Thoracic aorta (tissue), 2 donors: ENCODE data around the gene ARSA. TPM values are rescaled to one million over a fixed set of nuclear protein-coding genes. Genes with fewer than 3 reads are reported as not detected.
A peak's percentile ranks its signal among the peaks of the same experiment; 100 is the strongest.

ENCODE experiments used
- ATAC-seq: fragments of 150-250 bp; one replicate; pipeline ENCODE4 v1.8.0; 2017; ENCODE audit warnings: low read depth; ENCODE audit not compliant: insufficient number of reproducible peaks, low FRiP score
- DNase-seq: peaks from one replicate; pipeline ENCODE4 v3.0.0-alpha.2; 2020; ENCODE audit warnings: low spot score
- H3K27ac ChIP-seq, 2 donors: fragments of 200-600 bp; sonication (generic); 1 replicate in 1 of 2; 2 replicates in 1 of 2; pipeline ENCODE4 v1.5.1; 2016; ENCODE audit warnings: mild to moderate bottlenecking in 2 of 2, moderate library complexity in 2 of 2
- H3K27me3 ChIP-seq: fragments of 200-600 bp; sonication (generic); replicated peaks from 2 replicates; pipeline ENCODE4 v1.6.0; 2016; ENCODE audit warnings: mild to moderate bottlenecking; ENCODE audit not compliant: insufficient read depth
- H3K36me3 ChIP-seq: fragments of 200-600 bp; sonication (generic); one replicate; pipeline ENCODE4 v1.5.1; 2016
- H3K4me1 ChIP-seq, 2 donors: fragments of 200-600 bp; sonication (generic); 1 replicate in 1 of 2; 2 replicates in 1 of 2; pipeline versions ENCODE4 v1.5.1 to v1.6.0; 2016; ENCODE audit warnings: low read depth in 2 of 2, mild to moderate bottlenecking in 1 of 2; ENCODE audit not compliant: control insufficient read depth in 1 of 2
- H3K4me3 ChIP-seq: fragments of 200-600 bp; sonication (generic); 2 replicates; pipeline ENCODE4 v1.5.1; 2016; ENCODE audit warnings: mild to moderate bottlenecking
- H3K9me3 ChIP-seq: fragments of 200-600 bp; sonication (generic); 2 replicates; pipeline ENCODE4 v1.5.1; 2016
- CTCF ChIP-seq: fragments of 200-600 bp; sonication (generic); IDR thresholded peaks from one replicate; pipeline ENCODE4 v1.5.1; 2019; ENCODE audit warnings: antibody characterized with exemption
- total RNA-seq, 2 donors: library from RNA; depleted of rRNA; stranded (reverse); fragments of >200 nt; gene quantifications; one replicate each; pipeline versions ENCODE4 v1.1.0 to v1.2.3, GENCODE V29; 2016

Gene ARSA
- total RNA-seq, 2 donors from 2014 or later = 38.4 to 75.4 TPM

GRCh38 chr22:50626850-50627641 lies 906 bp downstream of the ARSA start:
- TF ChIP-seq CTCF = no peak
- Histone ChIP-seq H3K4me1 (peaks cover 9 to 26% of the 10 kb centered on the region in 2 donors), H3K36me3 (no peaks in the 10 kb centered on the region), H3K27me3 (no peaks in the 10 kb centered on the region), H3K27ac (peak overlapping the region; percentile 65 to 80), H3K4me3 (peak overlapping the region; percentile 98), H3K9me3 (no peaks in the 10 kb centered on the region)
- DNase-seq = no peak
- ATAC-seq = no peak

GRCh38 chr22:50626314-50626849 lies 1.6 kb downstream of the ARSA start:
- Histone ChIP-seq H3K9me3 (no peaks in the 10 kb centered on the region), H3K4me1 (peaks cover 14 to 28% of the 10 kb centered on the region in 2 donors), H3K27me3 (no peaks in the 10 kb centered on the region), H3K27ac (no peak overlapping the region), H3K36me3 (no peaks in the 10 kb centered on the region), H3K4me3 (no peak overlapping the region)
- no peak for TF ChIP-seq CTCF
- DNase-seq (no peak), ATAC-seq (no peak)

DNA sequence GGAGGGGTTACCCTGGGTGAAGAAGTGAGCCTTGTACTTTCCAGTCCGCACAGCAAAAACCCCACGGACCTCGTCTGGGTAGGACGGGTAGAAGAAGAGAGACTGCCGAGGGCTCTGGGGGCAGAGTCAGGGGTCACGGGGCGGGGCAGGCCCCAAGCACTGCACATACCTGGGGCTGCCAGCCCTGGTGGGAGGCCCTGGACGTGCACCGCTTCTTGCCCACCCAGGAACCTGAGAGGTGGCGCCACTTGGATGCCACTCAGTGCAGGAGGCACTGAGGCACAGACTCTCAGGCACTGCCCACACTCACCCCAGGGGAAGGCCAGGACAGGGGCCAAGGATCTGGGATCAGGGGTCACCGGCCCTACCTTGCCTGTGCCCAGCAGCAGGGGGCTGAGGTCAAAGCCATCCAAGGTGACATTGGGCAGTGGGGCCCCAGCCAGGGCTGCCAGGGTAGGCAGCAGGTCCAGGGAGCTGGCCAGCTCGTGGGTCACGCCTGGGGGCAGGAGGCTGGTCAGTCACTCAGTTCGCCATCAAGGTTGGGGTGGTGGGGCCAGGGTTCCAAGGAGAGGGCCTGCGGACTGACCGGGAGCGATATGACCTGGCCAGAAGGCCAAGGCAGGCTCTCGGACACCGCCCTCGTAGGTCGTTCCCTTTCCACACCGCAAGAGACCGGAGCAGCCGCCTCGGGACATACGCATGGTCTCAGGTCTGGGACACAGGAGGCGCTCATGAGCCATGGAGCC lies 2.2 kb downstream of the ARSA start:
- DNase-seq = no peak
- H3K36me3 ChIP-seq = no peaks in the 10 kb centered on the region

DNA sequence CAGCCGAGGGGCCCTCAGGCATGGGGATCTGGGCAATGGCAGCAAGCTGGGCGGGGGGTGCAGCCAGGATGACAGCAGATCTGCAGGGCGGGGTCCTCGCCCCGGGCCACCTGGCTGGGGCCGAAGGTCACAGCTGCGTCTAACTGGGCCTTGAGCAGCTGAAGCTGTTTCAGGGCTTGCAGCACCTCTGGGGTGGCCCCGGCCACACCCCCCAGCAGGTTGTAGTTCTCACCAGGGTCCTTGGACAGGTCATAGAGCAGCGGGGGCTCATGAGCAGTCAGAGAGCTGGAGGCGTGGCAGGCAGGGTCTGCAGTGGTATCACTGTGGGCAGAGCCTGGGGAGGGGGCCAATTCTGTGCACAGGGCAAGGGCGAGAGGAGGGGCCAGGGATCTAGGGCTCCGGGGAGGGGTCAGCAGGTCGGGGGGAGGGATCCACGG lies 2.8 kb downstream of the ARSA start:
- ATAC-seq = no peak

More for the DNA sequence above, 2.2 kb downstream of the ARSA start:
- H3K27me3 ChIP-seq = no peaks in the 10 kb centered on the region
- no peak for TF ChIP-seq CTCF
- no peak overlapping the region for H3K4me3 ChIP-seq
- ATAC-seq = no peak
- H3K4me1 ChIP-seq = peaks cover 15 to 31% of the 10 kb centered on the region in 2 donors
- no peaks in the 10 kb centered on the region for H3K9me3 ChIP-seq
- no peak overlapping the region for H3K27ac ChIP-seq

More for the DNA sequence above, 2.8 kb downstream of the ARSA start:
- H3K27me3 ChIP-seq = no peaks in the 10 kb centered on the region
- H3K9me3 ChIP-seq = no peaks in the 10 kb centered on the region
- TF ChIP-seq CTCF = no peak
- no peak overlapping the region for H3K4me3 ChIP-seq
- no peak overlapping the region for H3K27ac ChIP-seq
- peaks cover 15 to 36% of the 10 kb centered on the region in 2 donors for H3K4me1 ChIP-seq
- H3K36me3 ChIP-seq = no peaks in the 10 kb centered on the region
- DNase-seq = no peak
